Mononuclear cell (primary cell): ENCODE results near the gene ALMS1. TPM values are rescaled to one million over a fixed set of nuclear protein-coding genes. Genes with fewer than 3 reads are reported as not detected.
"Not testable (repeated sequence)": the region's sequence is repeated elsewhere in the genome, so short reads cannot be mapped to it uniquely, and the experiment has no call there.

Source experiments
- H3K27me3 ChIP-seq: 2 replicates; pipeline ENCODE4 v1.6.0; 2011; ENCODE audit warnings: low read length, control low read depth; ENCODE audit not compliant: insufficient read depth
- H3K4me1 ChIP-seq: 2 replicates; pipeline ENCODE4 v1.5.1; 2011; ENCODE audit warnings: mild to moderate bottlenecking, low read length, control low read depth; ENCODE audit not compliant: insufficient read depth
- H3K4me3 ChIP-seq: 2 replicates; pipeline ENCODE4 v1.5.1; 2011; ENCODE audit warnings: mild to moderate bottlenecking, low read length, moderate library complexity
- H3K9me3 ChIP-seq: 2 replicates; pipeline ENCODE4 v1.5.1; 2011; ENCODE audit warnings: low read depth, mild to moderate bottlenecking, control low read depth, low read length
- total RNA-seq: library from RNA; depleted of rRNA; stranded (reverse); fragments of >200 nt; gene quantifications from one replicate; pipeline ENCODE4 v1.2.3, GENCODE V29; 2012

ALMS1 gene
- total RNA-seq, 1 donor, result 30.2 TPM

DNA sequence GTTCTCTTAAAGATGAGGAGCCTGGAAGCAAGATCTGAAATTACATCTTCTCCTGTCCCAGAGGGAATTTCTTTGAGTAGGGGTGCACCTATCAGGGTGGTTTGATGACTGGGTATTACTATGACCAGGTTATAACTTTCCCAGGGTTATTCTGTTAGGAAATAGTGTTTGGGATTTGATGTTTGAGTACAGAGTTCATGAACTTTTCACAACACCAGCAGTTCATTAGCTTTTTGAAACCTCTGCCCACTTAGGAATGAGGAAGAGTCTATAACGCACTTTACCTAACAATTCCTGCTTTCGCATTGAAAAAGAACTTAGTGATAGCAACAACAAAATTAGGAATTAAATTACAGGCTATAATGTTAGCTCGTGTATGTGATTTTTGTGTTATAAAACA, 58.6 kb downstream of the ALMS1 start:
- H3K4me1 ChIP-seq, result no peaks in the 10 kb centered on the region
- H3K4me3 ChIP-seq, result no peak overlapping the region
- no peaks in the 10 kb centered on the region for H3K9me3 ChIP-seq
- H3K27me3 ChIP-seq, result no peaks in the 10 kb centered on the region

DNA sequence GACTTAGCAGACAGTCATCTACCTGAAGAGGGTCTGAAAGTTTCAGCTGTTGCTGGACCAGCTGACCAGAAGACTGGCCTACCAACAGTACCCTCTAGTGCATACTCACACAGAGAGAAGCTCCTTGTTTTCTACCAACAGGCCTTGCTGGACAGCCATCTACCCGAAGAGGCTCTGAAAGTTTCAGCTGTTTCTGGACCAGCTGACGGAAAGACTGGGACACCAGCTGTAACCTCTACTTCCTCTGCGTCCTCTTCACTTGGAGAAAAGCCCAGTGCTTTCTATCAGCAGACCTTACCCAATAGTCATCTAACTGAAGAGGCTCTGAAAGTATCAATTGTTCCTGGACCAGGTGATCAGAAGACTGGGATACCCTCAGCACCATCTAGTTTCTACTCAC, 63.2 kb downstream of the ALMS1 start:
- no peaks in the 10 kb centered on the region for H3K9me3 ChIP-seq
- H3K27me3 ChIP-seq, result no peaks in the 10 kb centered on the region
- no peaks in the 10 kb centered on the region for H3K4me1 ChIP-seq
- H3K4me3 ChIP-seq, result no peak overlapping the region

DNA sequence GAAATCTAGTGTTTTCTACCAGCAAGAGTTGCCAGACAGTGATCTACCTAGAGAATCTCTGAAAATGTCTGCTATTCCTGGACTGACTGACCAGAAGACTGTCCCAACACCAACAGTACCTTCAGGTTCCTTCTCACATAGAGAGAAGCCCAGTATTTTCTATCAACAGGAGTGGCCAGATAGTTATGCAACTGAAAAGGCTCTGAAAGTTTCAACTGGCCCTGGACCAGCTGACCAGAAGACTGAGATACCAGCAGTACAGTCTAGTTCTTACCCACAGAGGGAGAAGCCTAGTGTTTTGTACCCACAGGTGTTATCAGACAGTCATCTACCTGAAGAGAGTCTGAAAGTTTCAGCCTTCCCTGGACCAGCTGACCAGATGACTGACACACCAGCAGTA, 63.8 kb downstream of the ALMS1 start:
- Histone ChIP-seq H3K9me3 (no peaks in the 10 kb centered on the region), H3K4me1 (no peaks in the 10 kb centered on the region), H3K4me3 (no peak overlapping the region), H3K27me3 (no peaks in the 10 kb centered on the region)

DNA sequence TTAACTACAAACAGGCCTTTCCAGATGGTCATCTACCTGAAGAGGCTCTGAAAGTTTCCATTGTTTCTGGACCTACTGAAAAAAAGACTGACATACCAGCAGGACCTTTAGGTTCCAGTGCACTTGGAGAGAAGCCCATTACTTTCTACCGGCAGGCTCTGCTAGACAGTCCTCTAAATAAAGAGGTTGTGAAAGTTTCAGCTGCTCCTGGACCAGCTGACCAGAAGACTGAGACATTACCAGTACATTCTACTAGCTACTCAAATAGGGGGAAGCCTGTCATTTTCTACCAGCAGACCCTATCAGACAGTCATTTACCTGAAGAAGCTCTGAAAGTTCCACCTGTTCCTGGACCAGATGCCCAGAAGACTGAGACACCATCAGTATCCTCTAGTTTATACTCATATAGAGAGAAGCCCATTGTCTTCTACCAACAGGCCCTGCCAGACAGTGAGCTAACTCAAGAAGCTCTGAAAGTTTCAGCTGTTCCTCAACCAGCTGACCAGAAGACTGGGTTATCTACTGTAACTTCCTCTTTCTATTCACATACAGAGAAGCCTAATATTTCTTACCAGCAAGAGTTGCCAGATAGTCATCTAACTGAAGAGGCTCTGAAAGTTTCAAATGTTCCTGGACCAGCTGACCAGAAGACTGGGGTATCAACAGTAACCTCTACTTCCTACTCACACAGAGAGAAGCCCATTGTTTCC, 65.8 kb downstream of the ALMS1 start:
- Histone ChIP-seq H3K9me3 (no peaks in the 10 kb centered on the region), H3K4me1 (no peaks in the 10 kb centered on the region), H3K4me3 (no peak overlapping the region), H3K27me3 (no peaks in the 10 kb centered on the region)

DNA sequence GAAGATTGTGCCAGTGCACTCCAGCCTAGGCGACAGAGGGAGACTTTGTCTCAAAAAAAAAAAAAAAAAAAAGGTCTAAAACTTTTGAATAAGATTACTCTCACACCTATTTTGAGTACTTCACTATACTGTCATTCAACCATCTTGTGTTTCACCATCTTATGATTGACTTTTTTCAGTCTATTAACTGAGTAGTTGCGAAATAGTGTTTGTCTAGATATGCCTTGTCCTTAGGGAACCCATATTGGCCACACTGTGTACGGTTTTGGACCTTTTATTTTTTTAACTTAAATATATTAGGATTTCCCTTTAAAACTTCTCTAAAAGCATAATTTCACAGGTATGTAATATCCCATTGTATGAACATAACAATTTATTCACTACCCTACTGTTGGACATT, 72.3 kb downstream of the ALMS1 start:
- Histone ChIP-seq H3K4me3 (no peak overlapping the region), H3K9me3 (no peaks in the 10 kb centered on the region), H3K27me3 (no peaks in the 10 kb centered on the region), H3K4me1 (no peaks in the 10 kb centered on the region)

DNA sequence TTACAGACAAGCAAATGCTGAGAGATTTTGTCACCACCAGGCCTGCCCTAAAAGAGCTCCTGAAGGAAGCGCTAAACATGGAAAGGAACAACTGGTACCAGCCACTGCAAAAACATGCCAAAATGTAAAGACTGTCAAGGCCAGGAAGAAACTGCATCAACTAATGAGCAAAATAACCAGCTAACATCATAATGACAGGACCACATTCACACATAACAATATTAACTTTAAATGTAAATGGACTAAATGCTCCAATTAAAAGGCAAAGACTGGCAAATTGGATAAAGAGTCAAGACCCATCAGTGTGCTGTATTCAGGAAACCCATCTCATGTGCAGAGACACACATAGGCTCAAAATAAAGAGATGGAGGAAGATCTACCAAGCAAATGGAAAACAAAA, 76.8 kb downstream of the ALMS1 start:
- H3K4me3 ChIP-seq, H3K9me3 ChIP-seq, H3K27me3 ChIP-seq, H3K4me1 ChIP-seq: not testable (repeated sequence)

DNA sequence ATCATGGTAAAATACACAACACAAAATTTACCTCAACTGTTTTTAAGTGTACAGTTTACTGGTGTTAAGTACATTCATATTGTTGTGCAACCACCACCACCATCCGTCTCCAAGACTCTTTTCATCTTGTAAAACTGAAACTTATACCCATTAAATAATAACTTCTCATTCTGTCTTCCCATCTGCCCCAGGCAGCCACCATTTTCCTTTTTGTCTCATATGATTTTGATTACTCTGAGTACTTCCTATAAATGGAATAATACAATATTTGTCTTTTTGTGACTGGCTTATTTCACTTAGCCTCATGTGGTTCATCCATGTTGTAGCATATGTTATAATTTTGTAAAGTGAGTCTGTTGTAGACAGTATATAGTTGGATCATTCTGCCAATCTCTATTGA, 82.7 kb downstream of the ALMS1 start:
- no peaks in the 10 kb centered on the region for H3K4me1 ChIP-seq
- no peak overlapping the region for H3K4me3 ChIP-seq
- no peaks in the 10 kb centered on the region for H3K27me3 ChIP-seq
- H3K9me3 ChIP-seq, result no peaks in the 10 kb centered on the region

DNA sequence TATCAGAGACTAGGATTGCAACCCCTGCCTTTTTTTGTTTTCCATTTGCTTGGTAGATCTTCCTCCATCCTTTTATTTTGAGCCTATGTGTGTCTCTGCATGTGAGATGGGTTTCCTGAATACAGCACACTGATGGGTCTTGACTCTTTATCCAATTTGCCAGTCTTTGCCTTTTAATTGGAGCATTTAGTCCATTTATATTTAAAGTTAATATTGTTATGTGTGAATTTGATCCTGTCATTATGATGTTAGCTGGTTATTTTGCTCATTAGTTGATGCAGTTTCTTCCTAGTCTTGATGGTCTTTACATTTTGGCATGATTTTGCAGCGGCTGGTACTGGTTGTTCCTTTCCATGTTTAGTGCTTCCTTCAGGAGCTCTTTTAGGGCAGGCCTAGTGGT, 98.2 kb downstream of the ALMS1 start:
- H3K27me3 ChIP-seq, H3K9me3 ChIP-seq, H3K4me1 ChIP-seq, H3K4me3 ChIP-seq: not testable (repeated sequence)

DNA sequence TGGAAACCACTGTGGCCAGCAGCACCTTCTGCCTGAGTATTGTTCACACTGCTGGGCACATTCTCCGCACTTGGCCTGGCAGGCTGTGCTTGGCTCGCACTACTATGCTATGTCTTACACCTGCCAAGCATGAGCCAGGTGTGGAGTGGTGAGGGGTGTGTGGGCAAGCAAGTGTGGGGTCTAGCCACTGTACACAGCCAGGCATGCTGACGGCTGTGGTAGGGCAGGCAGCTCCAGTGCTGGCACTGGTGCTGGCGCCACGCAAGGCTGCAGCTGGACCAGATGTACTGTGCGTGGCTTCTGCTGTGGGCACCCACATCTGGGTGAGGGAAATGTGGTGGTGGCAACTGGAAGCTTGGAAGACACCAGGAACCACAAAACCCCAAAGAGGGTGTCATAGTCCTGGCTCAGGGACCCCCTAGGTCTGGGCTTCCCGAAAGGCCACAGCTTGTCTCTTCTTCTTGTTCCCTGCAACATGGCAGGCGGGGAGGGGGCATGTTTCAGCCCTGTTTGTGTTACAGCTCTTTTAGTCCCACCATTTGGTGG, 101.5 kb downstream of the ALMS1 start:
- Histone ChIP-seq H3K9me3 (no peaks in the 10 kb centered on the region), H3K4me3 (no peak overlapping the region), H3K27me3 (no peaks in the 10 kb centered on the region), H3K4me1 (no peaks in the 10 kb centered on the region)

DNA sequence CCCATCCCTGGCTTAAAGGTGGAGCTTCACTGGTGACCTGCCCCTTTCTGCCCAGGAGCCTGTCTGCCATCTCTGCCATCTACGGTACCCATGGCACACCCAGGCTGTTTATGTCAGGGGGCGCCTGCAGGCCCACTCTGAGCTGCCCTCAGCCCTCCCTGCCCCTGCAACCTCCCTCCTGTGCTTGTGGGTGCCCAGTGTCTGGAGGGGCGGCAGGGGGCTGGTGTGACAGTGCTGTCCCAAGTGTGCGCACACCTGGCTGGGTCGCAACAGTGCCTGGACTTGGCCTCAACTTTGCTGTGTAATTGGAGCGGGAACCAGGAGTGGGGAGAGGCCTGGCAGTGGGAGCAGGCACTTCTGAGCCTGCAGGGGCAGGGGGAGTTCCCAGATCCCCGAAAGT, 102.4 kb downstream of the ALMS1 start:
- Histone ChIP-seq H3K4me1 (no peaks in the 10 kb centered on the region), H3K27me3 (no peaks in the 10 kb centered on the region), H3K4me3 (no peak overlapping the region), H3K9me3 (no peaks in the 10 kb centered on the region)

DNA sequence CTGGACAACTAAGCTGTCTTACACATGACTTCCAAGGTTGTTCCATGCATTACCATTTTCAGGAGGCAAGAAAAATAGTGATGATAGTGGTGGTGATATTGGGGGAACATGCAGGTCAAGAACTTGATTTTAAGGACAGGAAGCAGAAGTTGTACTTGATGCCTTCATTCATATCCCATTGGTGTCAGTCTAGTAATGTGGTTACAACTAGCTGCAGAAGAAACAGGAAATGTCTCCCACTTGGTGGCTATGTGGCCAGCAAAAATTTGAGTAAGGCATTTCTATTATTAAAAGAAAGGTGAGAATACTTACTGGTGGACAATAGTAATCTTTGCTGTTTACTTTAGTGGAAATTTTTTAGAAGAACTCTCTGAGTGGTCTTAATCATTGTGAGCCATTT, 103.4 kb downstream of the ALMS1 start:
- H3K4me1 ChIP-seq, result no peaks in the 10 kb centered on the region
- H3K9me3 ChIP-seq, result no peaks in the 10 kb centered on the region
- no peaks in the 10 kb centered on the region for H3K27me3 ChIP-seq
- no peak overlapping the region for H3K4me3 ChIP-seq

DNA sequence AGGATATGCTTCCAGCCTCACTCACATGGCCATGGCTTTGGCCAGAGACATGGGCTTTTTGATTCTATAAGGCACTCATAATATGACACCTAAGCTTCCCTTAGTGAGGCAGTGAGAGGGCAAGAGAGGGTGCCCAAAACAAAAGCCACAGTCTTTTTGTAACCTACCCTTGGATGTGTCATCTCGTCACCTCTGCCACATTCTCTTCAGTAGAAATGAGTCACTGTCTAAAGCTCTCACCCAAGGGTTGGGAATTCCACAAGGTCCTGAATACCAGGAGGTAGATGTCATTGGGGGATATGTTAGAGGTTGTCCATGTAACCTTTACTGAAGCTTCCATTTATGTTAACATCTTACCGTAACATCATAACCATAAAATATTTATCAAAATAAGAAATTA, 108.4 kb downstream of the ALMS1 start:
- Histone ChIP-seq H3K4me1 (no peaks in the 10 kb centered on the region), H3K9me3 (no peaks in the 10 kb centered on the region), H3K27me3 (no peaks in the 10 kb centered on the region), H3K4me3 (no peak overlapping the region)

DNA sequence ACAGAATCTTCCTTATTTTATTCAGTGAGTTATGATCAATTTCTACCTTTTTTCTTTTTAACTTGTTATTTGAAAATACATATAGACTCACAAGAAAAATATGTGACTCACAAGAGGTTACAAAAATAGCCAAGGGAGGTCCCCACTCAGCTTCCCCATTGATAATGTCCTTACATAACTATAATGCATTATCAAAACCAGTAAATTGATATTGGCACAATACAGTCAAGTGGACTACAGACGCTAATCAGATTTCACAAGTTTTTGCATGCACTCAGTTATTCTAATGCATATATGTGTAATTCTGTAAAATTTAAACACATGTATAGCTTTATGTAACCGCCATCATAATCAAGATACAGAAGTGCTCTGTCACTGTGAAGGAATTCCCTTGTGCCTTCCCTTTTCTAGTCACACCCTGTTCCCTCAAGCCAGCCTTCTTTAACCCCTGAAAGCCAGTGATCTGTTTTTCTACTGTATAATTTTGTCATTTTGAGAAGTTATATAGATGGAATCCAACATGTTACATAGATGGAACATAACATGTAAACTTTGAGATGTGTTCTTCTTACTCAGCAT, 118.4 kb downstream of the ALMS1 start:
- H3K4me1 ChIP-seq, result no peaks in the 10 kb centered on the region
- H3K4me3 ChIP-seq, result no peak overlapping the region
- no peaks in the 10 kb centered on the region for H3K9me3 ChIP-seq
- H3K27me3 ChIP-seq, result no peaks in the 10 kb centered on the region

DNA sequence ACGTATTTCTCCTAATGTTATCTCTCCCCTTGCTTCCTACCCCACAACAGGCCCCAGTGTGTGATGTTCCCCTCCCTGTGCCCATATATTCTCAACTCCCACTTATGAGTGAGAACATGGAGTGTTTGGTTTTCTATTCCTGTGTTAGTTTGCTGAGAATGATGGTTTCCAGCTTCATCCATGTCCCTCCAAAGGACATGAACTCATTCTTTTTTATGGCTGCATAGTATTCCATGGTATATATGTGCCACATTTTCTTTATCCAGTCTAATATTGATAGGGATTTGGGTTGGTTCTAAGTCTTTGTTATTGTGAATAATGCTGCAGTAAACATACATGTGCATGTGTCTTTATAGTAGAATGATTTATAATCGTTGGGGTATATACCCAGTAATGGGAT, 119.2 kb downstream of the ALMS1 start:
- H3K4me1 ChIP-seq, H3K27me3 ChIP-seq, H3K9me3 ChIP-seq, H3K4me3 ChIP-seq: not testable (repeated sequence)

DNA sequence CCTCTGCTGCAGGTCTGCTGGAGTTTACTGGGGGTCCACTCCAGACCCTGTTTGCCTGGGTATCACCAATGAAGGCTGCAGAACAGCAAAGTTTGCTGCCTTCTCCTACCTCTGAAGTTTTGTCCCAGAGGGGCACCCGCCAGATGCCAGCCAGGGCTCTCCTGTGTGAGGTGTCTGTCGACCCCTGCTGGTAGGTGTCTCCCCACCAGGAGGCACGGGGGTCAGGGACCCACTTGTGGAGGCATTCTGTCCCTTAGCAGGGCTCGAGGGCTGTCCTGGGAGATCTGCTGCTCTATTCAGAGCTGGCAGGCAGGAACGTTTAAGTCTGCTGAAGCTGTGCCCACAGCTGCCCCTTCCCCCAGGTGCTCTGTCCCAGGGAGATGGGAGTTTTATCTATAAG, 124.8 kb downstream of the ALMS1 start:
- H3K9me3 ChIP-seq, H3K27me3 ChIP-seq, H3K4me1 ChIP-seq, H3K4me3 ChIP-seq: not testable (repeated sequence)

DNA sequence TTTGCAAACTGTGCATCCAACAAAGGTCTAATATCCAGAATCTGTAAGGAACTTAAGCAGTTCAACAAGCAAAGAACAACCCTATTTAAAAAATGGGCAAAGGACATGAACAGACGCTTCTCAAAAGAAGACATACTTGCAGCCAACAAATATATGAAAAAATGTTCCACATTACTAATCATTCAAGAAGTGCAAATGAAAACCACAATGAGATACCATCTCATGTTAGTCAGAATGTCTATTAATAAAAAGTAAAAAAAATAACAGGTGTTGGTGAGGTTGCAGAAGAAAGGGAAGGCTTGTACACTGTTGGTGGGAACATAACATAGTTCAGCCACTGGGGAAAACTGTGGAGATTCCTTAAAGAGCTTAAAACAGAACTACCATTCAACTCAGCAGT, 130.4 kb downstream of the ALMS1 start:
- no peaks in the 10 kb centered on the region for H3K4me1 ChIP-seq
- H3K27me3 ChIP-seq, result no peaks in the 10 kb centered on the region
- no peak overlapping the region for H3K4me3 ChIP-seq
- no peaks in the 10 kb centered on the region for H3K9me3 ChIP-seq
